ENCODE data around the gene ONECUT1. TPM values are rescaled to one million over a fixed set of nuclear protein-coding genes. Genes with fewer than 3 reads are reported as not detected.
A peak's percentile ranks its signal among the peaks of the same experiment; 100 is the strongest.

The ONECUT1 gene
- total and polyA plus RNA-seq, 2 of the 8 experiments (the other 6 are each of a cell fraction or from before 2014, with no cell fraction given): 0.65 to 6.4 TPM

DNA sequence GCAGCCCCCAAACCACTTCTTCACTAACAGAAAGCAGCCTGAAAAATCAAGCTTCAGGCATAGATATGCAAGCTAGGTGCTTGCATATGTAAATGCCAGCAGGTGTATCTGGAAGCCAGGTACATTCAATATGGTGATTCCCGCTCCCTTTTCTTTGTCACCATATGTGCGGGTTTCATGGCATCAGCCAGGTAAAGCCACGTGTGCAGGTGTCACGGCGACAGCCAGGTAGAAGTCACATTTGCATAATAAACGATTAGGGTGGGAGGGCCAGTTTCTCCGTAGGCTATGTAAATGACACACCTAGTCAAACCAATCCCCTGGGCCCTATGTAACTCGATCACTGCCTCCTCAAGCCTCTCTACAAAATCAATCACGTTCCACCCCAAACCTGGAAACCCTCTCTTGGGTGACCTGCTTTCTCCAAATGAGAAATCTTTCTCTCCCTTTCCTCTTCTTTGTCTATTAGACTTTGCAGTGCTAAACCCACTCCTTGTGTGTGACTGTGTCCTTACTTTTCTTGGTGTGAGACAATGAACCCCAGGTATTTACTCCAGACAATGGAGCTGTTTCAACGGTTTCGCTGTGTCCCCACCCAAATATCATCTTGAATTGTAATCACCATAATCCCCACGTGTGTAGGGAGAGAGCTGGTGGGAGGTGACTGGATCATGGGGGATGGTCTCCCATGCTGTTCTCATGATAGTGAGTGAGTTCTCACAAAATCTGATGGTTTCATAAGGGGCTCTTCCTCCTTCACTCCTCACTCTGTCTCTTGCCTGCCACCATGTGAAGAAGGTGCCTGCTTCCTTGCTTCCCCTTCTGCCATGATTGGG, 44.6 kb downstream of the ONECUT1 start:
- 3% methylated on average over 12 of the region's 12 CpGs; no CpG with 5 or more reads in 1 of the 2 experiments for WGBS, 2 experiments (ENCODE audit: extremely low coverage in 1 of 2, insufficient coverage in 1 of 2, insufficient read length in 1 of 2, insufficient replicate concordance in 2 of 2, low coverage in 1 of 2, low lambda C conversion rate in 2 of 2, missing lambda C conversion rate in 1 of 2)
- Histone ChIP-seq H3K27ac (ENCODE audit: low read depth, low read length) (peak overlapping the region; percentile 92), H3K23ac (ENCODE audit: insufficient read length) (no peak overlapping the region), H3K27me3 (replicated peaks in 1 of 4; ENCODE audit: control insufficient read depth in 3 of 4, extremely low read depth in 1 of 4, insufficient read depth in 3 of 4, low read length in 3 of 4) (no peaks in the 10 kb centered on the region), H3K36me3 (ENCODE audit: control insufficient read depth in 2 of 4, insufficient read depth in 4 of 4, low read length in 3 of 4) (no peaks in the 10 kb centered on the region), H2BK20ac (ENCODE audit: low read length) (peak overlapping the region; percentile 97), H2BK15ac (ENCODE audit: low read length) (peak overlapping the region; percentile 94; the same call in 1 of the 2 replicates), H3K18ac (ENCODE audit: extremely low read depth, low read length) (peak overlapping the region; percentile 93), H2AFZ (ENCODE audit: low read length) (no peak overlapping the region), H3K23me2 (ENCODE audit: low read depth, low read length) (no peaks in the 10 kb centered on the region), H3K56ac (replicated peaks; ENCODE audit: insufficient read length, low read depth, low read length) (peak overlapping the region; percentile 89), H3K4me3 (ENCODE audit: extremely low read depth in 1 of 4, insufficient read depth in 2 of 4, low read depth in 3 of 4, low read length in 4 of 4) (peak overlapping the region in 2 of 4 experiments; percentile 10 to 50; a peak in 4 of 8 replicates), H2BK5ac (ENCODE audit: low read depth, low read length) (peak overlapping the region; percentile 98), H2BK120ac (replicated peaks; ENCODE audit: low read depth, low read length) (peak overlapping the region; percentile 97), H3K4me2 (ENCODE audit: insufficient read depth in 1 of 2, low read depth in 2 of 2, low read length in 2 of 2) (peak overlapping the region; percentile 66 to 89), H4K20me1 (replicated peaks in 1 of 2; ENCODE audit: control insufficient read depth in 1 of 2, insufficient read depth in 2 of 2, low read length in 2 of 2) (no peaks in the 10 kb centered on the region), H3K4me1 (replicated peaks in 1 of 4; ENCODE audit: control insufficient read depth in 3 of 4, insufficient read depth in 4 of 4, low read length in 3 of 4) (peaks cover 8 to 27% (median 20%) of the 10 kb centered on the region in 4 experiments; a peak in 5 of 7 replicates), H3K79me1 (ENCODE audit: low read depth, low read length) (no peaks in the 10 kb centered on the region), H4K5ac (ENCODE audit: insufficient read length, low read depth, low read length) (peak overlapping the region; percentile 91), H3K9me3 (ENCODE audit: insufficient read depth in 2 of 2, low read depth in 1 of 2, low read length in 1 of 2) (0 out of 4 replicates have a peak, but pooled peaks cover 0 to 3% of the 10 kb centered on the region in 2 experiments), H3K79me2 (ENCODE audit: control insufficient read depth in 1 of 2, insufficient read depth in 2 of 2, low read length in 2 of 2) (no peaks in the 10 kb centered on the region), H3K9ac (replicated peaks in 1 of 4; ENCODE audit: extremely low read depth in 1 of 4, low read depth in 3 of 4, low read length in 3 of 4) (peak overlapping the region in 3 of 4 experiments; percentile 66 to 71 (median 67); a peak in 6 of 7 replicates), H2AK5ac (ENCODE audit: low read depth, low read length) (peak overlapping the region; percentile 57), H3K4ac (replicated peaks; ENCODE audit: insufficient read length, low read depth, low read length) (peak overlapping the region; percentile 98), H4K8ac (ENCODE audit: extremely low read depth, insufficient read depth, low read length) (no peak overlapping the region), H4K91ac (replicated peaks; ENCODE audit: insufficient read length, low read length) (peak overlapping the region; percentile 99), H2BK12ac (ENCODE audit: low read depth, low read length) (peak overlapping the region; percentile 92), H3K14ac (ENCODE audit: insufficient read length) (no peak overlapping the region)
- FAIRE-seq (peak; percentile 93), DNase-seq (ENCODE audit: low read depth in 1 of 2, low spot score in 2 of 2) (peak; percentile 67 to 79)
- ChIA-PET POLR2A (ENCODE audit: partially characterized antibody) (interaction anchor here (0.7 to 3.1 kb wide), 12 partner anchors 10 to 484 kb away, joined by 3 to 20 read pairs (median 4); partner anchors contain the start of gene ONECUT1), CTCF (ENCODE audit: partially characterized antibody) (interaction anchor here (1.2 to 1.5 kb wide), 2 partner anchors 19 to 20 kb away, joined by 3 to 5 read pairs; no protein-coding TSS in a partner anchor)
- TF ChIP-seq RFX5 (IDR thresholded peaks at IDR 0.05; ENCODE audit: borderline replicate concordance, low read depth, low read length) (no peak), MAFK (IDR thresholded peaks at IDR 0.05; ENCODE audit: low read depth, low read length) (no peak), SP2 (IDR thresholded peaks at IDR 0.05; ENCODE audit: low read length) (no peak), CEBPB (IDR thresholded peaks at IDR 0.05; ENCODE audit: low read depth, low read length) (0 out of 2 replicates have a peak, but pooled peaks have one; percentile 23), POLR2A (IDR thresholded peaks at IDR 0.05; ENCODE audit: control extremely low read depth in 1 of 2, low read depth in 2 of 2, low read length in 2 of 2) (peak; percentile 65 to 67), SIX5 (IDR thresholded peaks at IDR 0.05; ENCODE audit: low read depth, low read length) (no peak), EGR1 (IDR thresholded peaks at IDR 0.05; ENCODE audit: borderline replicate concordance, low read depth, low read length) (no peak)
- TF ChIP-seq, protein P1, sequence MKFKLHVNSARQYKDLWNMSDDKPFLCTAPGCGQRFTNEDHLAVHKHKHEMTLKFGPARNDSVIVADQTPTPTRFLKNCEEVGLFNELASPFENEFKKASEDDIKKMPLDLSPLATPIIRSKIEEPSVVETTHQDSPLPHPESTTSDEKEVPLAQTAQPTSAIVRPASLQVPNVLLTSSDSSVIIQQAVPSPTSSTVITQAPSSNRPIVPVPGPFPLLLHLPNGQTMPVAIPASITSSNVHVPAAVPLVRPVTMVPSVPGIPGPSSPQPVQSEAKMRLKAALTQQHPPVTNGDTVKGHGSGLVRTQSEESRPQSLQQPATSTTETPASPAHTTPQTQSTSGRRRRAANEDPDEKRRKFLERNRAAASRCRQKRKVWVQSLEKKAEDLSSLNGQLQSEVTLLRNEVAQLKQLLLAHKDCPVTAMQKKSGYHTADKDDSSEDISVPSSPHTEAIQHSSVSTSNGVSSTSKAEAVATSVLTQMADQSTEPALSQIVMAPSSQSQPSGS (IDR thresholded peaks at IDR 0.05; ENCODE audit: low read length): no peak
